ENCODE data around the gene CTBP1.
A peak's percentile ranks its signal among the peaks of the same experiment; 100 is the strongest.

CTBP1 gene

DNA sequence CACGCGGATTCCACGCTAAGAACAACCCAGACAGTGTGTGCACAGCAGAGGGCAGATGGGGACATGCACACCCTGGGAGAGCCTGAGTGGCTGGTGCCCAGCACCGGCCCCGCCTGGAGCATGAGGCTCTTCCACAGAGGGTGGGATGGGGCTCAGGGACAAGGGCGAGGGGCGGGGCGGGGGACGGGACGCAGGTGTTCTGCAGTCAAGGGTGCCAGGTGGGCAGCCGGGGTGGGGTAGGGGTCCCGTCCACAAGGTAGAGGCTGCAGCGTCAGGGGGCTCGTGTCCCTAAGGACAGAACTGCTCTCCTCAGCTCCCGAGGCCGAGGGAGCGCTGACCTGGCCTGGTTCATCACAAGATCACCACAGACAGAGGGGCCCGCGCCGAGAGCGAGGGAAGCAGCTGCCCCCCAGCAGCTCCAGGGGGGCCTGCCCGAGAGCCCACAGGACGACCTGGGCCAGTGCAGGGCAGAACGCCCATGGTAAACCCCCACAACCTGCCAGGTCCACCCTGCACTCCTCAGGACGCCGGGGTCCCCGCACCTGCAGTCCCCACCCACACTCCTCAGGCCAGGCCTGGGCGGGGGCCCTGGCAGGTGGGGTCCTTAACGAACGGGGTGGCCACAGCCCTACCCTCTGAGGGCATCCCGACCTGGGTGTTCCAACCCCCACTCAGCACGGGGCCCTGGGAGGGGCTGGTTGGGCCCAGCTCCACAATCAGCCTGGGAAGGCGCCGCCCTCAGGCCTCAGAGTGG lies 26.7 kb downstream of the CTBP1 start:
- no peak for DNase-seq

DNA sequence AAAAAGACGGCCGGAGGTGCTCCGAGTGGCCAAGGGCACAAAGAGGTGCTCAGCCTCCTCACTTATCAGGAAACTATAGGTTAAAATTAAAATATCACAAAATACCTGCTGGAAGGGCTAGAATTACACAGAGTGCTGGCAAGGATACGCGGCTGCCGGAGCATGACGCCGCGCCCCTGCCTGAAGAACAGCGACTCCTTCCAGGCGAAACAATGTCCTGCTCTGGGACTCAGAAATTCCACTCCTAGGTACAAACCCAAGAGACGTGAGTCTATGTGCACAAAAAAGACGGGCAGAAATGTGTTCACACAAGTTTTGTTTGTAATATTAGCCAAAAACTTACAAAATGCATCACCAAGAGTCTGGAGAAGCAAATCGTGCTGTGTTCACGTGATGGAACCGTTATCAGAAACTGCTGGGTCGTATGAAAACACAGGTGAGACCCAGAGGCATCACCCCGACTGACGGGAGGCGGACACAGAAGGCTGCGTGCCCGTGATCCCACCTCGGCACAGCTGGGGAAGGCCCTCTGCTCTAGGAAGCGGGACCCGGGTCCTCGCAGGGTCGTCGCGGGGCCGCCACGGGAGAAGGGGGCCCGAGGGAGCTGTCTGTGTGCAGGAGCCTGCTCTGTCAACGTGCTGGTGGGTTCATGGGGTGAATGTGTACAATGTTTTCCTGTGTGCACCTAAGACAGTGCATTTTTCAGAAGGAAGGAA lies 27.6 kb downstream of the CTBP1 start:
- DNase-seq, result no peak

DNA sequence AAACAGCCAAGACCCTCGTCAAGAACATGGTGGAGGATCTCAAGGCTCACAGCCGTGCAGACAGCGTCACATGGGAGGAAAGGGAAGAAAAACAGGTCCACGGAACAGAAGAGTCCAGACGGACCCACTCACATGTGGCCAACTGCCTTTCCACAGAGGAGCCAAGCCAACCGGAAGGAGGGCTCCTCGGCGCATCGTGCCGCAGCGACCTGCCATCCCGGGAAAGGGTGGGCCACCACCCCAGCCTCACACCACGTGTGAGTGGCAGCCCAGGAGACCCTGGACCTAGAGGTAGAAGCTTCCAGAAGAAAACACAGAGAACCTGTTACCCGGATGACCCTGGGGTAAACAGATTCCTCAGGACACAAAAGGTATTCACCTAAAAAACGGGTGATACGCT lies 28.4 kb downstream of the CTBP1 start:
- no peak for DNase-seq

DNA sequence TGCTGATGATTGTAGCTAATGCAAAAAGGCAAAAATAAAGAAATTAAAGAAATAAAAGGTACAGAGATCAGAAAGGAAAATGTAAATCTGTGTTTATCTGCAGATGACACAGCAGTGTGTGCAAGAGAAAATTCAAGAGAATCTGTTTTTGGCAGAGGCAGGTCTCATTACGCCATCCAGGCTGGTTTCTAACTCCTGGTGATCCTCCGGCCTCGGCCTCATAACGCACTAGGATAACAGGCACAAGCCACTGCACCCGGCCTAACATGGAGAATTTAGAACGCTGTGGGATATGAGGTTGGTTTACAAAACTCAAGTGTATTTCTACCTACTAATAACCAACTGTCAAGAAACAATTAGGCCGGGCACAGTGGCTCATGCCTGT lies 29.4 kb downstream of the CTBP1 start:
- no peak for DNase-seq

DNA sequence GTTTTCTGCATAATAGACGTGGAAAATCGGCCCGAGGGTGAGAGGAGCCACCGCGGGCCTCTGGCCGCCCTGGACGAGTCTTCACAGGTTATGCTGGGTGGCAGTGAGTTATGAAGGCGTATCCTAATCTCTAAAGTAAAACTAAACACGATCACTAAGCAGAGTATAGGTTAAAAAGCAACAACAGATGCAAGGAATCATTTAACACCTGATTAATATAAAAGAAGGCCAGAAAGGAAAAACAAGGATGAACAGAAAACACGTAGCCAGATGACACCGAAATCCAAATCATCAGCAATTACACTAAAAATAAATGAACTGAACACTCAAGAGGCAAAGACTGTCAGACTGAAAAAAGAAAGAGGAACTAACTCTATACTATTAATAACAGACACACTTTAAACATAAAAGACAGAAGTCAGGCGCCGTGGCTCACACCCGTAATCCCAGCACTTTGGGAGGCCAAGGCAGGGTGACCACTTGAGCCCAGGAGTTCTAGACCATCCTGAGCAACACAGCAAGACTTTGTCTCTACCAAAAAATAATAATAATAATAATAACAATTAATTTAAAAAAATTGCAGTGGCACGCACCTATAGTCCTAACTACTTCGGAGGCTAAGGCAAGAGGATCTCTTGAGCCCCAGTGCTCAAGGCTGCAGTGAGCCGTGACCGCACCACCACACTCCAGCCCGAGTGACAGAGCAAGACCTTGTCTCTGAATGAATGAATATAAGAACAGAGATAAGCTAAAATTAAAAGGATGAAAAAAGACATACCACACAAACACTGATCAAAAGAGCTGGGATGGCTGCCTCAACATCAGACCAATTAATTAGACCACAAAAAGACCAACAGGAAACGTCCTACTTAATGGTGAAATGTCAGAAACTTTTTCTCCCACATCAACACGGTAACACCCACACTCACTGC lies 30.0 kb downstream of the CTBP1 start:
- no peak for DNase-seq

DNA sequence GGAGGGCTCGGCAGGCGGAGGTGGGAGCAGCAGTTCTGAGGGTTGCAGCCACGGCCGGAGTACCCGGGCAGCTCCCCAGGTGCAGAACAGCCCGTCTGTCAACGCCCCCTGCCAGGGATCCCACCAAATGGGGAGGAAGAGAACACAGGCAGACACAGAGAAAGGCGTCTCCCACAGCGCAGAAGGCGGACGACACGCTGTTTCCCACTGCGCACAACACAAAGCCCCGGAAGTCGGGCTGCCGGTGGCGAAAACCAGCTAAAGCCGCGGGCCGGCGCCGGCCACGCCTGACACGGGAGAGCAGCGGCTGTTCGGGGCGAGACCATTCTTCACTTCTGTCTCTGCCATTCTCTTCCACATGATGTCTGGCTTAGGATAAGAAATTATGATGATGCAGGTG lies 31.6 kb downstream of the CTBP1 start:
- DNase-seq, result no peak

DNA sequence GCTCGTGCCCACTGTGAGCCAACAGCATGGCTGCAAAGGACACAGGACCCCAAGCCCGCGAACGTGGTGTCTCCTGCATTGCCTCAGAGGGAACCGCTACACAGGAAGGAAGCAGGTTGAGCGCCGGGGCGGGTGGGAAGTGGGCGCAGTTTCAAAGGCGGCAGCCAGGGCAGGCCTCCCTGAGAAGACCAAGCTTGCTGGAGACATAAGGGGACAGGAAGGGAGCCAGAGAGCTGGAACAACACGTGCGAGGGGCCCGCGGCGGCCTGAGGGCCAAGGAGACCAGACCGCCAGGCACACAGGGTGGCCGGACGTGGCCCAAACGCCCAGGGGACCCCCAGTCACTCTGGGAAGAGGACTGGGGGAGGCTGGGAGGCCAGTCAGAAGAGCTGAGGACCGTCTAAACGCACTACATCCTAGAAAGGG lies 32.0 kb downstream of the CTBP1 start:
- peak; percentile 89 for DNase-seq

DNA sequence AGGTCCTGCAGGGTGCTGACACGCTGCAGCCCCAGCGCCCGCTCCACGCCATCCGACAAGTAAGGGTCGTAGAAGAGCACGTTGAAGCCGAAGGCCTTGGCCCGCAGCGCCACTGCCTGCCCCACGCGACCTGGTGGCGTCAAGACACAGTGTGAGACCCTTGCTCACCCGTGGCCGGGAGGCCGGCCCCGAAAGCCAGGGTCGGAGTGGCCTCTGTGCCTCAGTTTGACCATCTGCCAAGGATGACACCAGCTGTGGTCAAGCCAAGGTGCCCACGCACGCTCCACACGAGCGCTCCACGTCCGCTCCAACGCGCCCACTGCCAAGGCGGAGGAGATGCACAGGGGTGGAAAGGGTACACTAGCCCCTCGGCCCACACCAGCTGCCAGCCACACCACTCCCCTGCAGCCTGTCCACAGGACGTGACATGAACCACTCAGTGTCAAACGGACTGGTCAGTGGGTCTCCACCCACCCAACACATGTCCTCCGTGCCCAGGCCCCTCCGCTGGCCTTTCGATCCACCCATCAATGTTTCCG lies 32.8 kb downstream of the CTBP1 start:
- no peak for DNase-seq

DNA sequence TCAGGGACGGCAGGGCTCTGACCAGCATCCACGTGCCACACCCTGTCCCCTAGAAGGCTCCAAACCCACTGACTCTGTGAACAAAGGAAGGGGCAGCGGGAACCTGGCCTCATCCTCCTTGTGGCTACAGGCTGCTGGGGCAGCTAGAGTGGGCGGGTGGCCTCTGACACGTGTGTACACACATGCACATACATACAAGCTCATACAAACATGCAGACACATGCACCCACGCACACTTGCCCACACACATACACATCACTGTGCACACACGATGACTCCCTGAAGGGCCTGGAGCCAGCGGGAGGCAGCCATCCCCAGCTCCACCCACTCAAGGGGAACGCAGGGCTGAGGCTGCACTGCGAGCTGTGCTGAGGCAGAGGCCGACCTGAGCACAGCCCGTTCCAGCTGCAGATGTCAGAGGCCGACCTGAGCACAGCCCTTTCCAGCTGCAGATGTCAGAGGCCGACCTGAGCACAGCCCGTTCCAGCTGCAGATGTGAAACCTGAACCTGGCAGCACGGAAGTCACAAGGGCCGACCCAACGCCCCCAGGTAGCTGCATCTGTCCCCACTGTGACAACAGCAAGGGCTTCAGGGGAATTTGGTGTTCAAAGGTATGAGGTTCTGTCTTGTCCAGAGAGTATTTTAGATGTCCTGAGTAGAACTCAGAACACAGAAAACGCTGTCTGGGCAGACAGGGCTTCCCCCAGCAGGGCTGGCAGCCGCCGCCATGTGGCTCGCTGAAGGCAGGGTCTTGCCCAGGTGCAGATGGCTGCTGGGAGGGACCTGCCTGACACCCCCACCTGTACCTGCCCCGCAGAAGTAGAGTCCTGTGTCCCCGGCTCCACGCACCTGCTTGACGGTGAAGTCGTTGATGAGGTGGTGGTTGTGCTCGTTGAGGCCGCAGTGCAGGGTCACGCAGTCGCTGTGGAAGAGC lies 33.5 kb downstream of the CTBP1 start:
- no peak for DNase-seq

DNA sequence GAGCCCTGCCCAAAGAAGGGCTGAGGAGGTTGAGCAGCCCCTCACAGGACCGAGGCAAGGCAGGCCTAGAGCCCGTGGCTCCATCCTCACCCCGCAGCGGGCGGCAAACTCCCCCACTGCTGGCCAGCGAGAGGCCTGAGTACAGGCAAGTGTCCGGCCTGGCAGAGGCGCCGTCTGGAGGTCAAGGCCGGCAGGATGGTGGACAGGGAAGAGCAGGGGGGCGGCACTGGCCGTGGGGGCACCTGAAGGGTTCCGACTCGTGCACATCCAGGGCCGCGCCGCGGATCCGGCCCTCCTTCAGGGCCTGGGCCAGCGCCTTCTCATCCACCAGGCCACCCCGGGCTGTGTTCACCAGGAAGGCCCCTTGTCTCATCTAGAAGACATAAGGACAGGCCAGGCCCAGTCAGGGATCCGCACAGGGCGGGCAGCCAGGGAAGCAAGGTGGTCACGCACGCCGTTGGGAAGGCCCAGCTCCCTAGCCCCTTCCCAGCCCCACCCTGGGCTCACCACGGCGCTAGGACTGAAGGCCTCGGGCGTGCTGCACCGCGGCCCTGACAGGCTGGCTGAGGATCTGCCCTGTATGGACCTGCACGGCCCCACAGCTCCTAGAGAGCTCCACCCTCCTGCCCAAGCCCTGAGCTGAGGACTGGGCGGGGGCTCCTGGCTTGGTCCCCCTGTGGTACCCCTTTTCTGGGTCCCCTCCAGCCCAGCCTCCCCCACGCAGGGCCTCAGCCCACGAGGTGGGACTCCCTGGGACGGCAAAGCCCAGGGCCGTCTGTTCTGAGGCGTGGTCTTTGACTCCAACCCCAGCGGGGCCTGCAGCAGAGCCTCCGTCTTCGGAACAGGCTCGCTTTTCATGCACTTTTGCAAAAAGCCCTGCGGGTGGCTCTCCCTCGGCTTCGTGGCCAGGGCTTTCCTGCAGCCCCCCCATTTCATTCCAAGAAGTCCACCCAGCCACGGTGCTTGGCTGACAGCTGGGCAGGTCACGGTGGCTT lies 34.5 kb downstream of the CTBP1 start:
- DNase-seq, result no peak

DNA sequence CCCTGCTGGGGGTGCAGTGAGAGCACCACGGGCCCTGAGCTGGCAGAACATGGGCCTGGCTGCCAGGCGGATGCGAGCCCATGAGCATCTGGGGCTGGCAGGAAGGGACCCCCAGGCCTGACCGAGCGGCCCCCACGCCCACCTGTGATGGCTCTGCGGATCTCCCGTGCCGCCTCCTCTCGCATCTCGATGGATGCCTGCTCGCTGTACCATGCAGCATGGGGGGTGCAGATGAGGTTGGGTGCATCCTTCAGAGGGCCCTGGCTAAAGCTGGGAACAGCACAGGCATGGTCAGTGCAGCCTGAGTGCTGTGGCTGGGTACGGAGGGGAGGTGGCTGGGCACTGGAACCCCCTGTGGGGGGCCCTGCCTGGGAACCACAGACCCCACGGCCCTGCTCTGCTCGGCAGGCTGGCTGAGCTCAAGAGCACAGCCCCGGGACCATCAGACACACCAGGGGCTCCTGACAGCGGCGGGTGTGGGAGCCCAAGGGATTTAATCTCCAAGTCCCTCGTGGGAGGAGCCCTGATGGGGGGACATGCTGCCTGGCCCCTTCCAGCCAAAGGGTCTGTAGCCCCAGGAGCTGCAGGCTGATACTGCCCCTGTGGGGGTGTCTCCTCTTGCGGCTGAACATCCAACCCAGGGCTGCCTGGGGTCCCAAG lies 35.5 kb downstream of the CTBP1 start:
- no peak for DNase-seq

DNA sequence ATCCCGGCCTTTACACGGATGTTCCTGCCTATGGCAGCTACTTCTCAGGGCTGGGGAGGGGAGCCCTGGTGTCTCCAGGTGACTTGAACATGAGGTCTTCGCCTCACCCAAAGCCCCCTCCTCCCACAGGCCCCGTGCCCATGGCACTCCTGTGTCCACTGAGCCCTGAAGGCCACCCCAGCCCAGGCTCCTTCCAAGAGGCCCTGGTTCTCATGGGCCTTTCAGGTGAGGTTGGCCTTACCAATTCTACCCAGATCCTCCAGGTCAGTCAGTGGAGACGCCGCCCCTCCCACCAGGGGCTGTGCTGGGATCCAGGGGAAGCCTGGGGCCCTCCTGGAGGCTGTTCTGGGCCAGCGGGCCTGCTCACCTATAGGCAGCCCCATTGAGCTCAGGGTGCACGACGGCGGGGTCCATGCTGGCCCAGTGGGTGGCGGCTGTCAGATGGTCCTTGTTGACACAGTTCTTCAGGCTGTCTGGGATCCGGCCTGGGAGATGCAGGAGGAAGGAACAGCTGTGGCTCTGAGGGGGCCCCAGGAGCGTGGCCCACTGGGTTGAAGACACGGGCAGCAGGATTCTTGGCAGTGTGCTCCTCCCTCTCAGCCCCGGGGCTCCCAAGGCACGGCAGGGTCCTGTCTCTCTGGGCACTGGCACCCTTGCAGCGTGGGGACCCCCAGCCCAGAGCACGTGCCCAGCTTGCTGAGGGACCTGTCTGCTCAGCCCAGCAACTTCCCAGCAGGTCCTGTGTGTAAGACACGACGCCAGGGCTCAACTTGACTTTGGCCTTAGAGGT lies 36.2 kb downstream of the CTBP1 start:
- DNase-seq, result no peak

DNA sequence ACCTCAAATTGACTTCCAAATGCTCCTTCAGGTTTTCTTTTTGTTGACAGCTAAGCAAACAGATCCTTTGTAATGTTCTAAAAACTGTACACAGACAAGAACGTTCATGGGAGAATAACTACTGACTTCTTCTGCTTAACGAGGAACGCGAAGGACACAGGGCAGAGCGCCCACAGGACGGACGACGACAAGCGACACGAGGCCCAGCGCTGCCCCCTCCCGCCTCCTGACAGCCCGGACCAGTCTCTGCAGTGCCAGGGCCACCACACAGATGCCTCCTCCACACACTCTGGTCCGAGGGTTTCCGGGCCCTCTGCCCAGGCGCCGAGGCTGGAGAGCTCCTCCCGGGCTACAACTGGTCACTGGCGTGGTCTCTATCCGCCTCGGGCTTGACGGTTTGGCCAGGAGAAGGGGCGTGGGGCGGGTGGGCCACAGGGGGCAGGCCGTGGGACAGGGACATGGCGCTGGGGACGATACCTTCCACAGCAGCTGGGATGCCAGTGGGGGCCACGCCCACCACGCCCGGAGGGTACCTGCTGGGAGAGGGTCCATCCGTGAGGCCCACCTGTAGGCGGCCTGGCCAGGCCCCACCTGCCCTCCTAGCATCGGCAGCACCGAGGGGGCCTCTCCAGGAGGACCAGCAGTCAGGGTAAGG lies 36.9 kb downstream of the CTBP1 start:
- DNase-seq, result no peak

DNA sequence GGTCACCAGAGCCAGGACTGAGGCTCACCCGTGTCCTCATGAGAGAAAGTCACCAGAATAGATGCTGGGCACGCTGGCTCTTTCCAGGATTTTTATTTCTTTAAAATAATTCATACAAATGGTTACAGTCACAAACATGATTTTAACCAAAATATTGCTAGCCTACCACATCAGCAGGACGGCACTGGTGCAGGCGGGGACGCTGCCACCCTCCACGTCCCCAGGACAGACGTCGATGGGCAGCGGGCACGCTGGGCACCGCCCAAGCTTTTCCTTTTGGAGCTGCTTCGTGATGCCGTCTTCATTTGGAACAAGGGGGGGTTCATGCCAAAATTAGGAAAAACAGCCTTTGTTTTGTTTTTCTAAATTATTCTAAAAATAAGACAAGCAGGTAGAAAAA lies 37.6 kb downstream of the CTBP1 start:
- DNase-seq, result no peak

DNA sequence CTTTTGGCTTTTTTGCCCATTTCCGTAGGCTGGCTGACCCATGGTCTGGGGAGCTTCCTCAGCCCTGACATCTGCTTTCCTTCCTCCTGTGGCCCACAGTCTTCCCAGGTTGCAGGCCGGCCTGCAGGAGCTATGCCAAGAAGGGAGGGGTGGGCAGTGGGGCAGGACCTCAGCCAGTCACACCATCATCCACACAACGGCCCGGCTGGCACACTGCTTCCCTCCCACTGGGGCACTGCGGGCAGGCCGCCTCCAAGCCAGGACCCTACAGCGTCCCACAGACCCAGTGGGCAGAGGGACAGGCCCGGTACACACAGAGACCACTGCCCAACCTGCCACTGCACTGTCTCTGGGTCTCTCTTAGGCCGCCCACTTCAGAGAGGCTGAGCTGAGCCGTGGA lies 38.0 kb downstream of the CTBP1 start:
- DNase-seq, result no peak

DNA sequence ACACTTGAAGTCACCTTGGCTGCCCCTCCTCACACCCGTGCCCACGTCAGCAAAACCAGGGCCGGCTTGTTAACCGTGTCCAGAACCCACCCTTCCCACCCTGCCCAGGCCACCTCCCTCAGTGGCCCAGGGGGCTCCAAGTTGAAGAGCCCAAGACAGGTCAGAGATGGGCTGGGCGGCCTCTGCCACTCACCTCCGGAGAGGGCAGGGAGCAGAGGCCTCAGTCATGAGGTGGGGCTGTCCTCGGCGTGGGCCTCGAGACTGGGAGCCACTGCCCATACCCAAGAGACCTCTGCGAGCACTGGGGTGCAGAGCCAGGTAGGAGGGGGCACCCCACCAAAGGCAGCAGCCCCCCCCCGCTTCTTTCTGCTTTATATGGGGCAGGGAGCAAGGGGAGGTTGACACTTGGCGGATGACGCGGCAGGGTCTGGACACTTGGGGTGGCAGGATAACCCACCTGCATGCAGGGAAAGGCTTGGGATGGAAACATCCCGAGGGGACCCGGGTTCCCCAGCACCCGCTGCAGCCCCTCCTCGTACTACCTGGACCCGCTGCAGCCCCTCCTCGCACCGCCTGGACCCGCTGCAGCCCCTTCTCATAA lies 38.6 kb downstream of the CTBP1 start:
- no peak for DNase-seq

DNA sequence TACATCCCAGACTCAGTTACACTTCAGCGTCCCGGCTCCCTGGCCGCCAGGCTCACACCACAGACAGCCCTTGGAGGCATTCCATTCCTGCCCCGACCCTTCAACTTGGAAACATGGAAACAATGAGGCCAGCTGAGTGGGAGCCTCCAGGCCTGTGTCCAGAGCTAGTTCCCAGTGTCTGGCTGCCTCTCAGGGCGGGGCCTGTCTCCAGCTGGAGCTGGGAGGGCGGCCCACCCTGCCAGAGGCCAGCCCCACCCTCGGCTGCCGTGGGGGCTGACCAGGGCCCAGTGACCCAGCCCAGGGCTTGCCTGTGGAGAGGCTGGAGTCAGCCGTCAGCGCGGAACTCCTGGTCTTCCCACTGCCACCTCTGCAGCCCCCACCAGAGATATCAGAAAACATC lies 39.1 kb downstream of the CTBP1 start:
- no peak for DNase-seq

DNA sequence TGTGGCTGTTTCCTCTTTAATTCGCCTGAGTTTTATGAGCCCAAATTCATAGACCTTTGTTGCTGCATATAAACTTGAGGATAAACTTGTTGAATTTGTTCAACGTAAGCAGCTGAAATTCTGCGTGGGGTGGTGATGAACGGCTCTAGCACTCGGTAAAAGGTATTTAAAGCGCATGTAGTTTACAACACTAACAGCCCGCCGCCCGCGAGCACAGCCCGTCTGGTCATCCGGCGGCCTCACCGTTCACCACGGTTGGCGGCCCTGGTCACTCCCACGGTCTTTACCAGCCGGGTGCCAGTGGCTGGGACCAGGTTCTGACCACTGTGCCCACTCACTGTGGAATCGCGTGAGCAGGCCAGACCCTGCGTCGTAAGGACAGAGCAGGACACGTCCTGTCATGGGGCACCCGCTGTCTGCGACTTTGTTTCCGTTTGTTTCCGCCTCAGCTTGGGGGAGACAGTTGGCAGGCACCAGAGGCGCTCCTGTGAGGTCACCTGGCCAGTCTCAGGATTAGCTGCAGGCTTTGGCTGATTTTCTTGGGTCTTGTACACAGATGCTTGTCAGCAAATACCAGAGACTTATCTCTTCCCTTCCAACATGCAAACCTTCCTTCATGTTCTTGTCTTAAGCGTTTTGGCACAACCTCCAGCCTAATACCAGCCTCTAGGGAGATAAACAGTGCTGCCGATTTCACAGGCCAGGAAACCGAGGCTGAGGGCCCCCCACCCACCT lies 39.8 kb downstream of the CTBP1 start:
- DNase-seq, result no peak

Data from activated CD8-positive, alpha-beta memory T cell treated with anti-CD3 and anti-CD28 coated beads for 24 hours (primary cell).